Large intestine (tissue), 3 donors: Measurements from ENCODE around the gene RB1. TPM values are rescaled to one million over a fixed set of nuclear protein-coding genes. Genes with fewer than 3 reads are reported as not detected.

ENCODE experiments used
- DNase-seq, 2 donors: peaks; one replicate each; pipeline versions ENCODE4 v3.0.0 to v3.0.0-alpha.2; 2013
- H3K27ac ChIP-seq: one replicate; pipeline ENCODE4 v1.5.1; 2013; ENCODE audit warnings: low read length
- H3K27me3 ChIP-seq: 2 replicates; pipeline ENCODE4 v1.6.1; 2013; ENCODE audit warnings: low read length; ENCODE audit not compliant: control insufficient read depth, insufficient read depth
- H3K36me3 ChIP-seq: 2 replicates; pipeline ENCODE4 v1.6.1; 2013; ENCODE audit warnings: low read length; ENCODE audit not compliant: control insufficient read depth, insufficient read depth
- H3K4me1 ChIP-seq: one replicate; pipeline ENCODE4 v1.6.1; 2013; ENCODE audit warnings: low read length; ENCODE audit not compliant: control insufficient read depth, insufficient read depth
- H3K4me3 ChIP-seq: one replicate; pipeline ENCODE4 v1.5.1; 2013; ENCODE audit warnings: low read length
- H3K9me3 ChIP-seq: one replicate; pipeline ENCODE4 v1.6.1; 2013; ENCODE audit warnings: mild to moderate bottlenecking, low read depth, low read length, moderate library complexity; ENCODE audit not compliant: control insufficient read depth
- WGBS: methylation state at CpG from one replicate; pipeline ENCODE4 v1.1.5; 2013; ENCODE audit warnings: low lambda C conversion rate; ENCODE audit not compliant: insufficient coverage; 5-methylcytosine and 5-hydroxymethylcytosine counted together
- polyA plus RNA-seq: library from polyadenylated mRNA; unstranded; fragments of 120-200 nt; gene quantifications from one replicate; pipeline ENCODE4 v1.2.1, GENCODE V29; 2013

RB1 gene
- polyA plus RNA-seq, 1 donor = 34.8 TPM

DNA sequence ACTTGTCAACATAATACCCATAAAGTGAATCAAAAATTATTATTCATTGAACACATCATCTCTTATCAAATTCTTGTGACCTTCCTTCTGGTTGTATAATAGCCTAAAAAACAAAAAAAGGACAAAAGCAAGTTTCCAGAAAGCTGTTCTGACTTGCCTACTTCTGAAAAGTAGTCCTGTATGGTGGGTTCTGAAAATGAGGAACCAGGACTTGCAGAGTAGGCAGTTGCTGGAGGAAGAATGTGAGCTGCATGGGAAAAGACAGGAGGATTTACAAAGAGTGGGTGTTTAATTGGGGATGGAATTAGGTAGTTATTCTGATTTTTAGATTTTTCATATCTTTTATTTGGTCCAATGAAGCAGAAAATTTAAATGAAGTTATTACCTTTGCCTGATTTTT is 172.7 kb downstream of the RB1 start:
- DNase-seq = no peak
- Histone ChIP-seq H3K4me3 (no peak overlapping the region), H3K27ac (no peak overlapping the region), H3K9me3 (no peaks in the 10 kb centered on the region), H3K4me1 (no peaks in the 10 kb centered on the region), H3K36me3 (peaks cover 6% of the 10 kb centered on the region), H3K27me3 (no peaks in the 10 kb centered on the region)

DNA sequence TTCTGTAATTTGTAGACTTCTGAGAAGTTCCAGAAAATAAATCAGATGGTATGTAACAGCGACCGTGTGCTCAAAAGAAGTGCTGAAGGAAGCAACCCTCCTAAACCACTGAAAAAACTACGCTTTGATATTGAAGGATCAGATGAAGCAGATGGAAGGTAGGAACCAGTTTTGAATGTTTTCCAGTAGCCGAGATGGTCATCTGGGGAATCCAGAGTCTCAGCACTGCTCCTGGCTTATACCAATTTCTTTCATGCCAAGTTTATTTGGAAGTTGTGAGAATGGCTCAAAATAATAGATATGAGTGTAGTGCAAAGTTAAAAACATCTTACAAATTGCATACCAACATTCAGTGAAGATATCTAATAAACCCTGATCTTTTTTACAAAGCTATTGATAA is 173.1 kb downstream of the RB1 start:
- no peaks in the 10 kb centered on the region for H3K4me1 ChIP-seq
- H3K4me3 ChIP-seq = no peak overlapping the region
- no peaks in the 10 kb centered on the region for H3K27me3 ChIP-seq
- H3K9me3 ChIP-seq = no peaks in the 10 kb centered on the region
- 63% methylated on average over 3 of the region's 4 CpGs for WGBS
- DNase-seq = no peak
- H3K27ac ChIP-seq = no peak overlapping the region
- peaks cover 6% of the 10 kb centered on the region for H3K36me3 ChIP-seq

DNA sequence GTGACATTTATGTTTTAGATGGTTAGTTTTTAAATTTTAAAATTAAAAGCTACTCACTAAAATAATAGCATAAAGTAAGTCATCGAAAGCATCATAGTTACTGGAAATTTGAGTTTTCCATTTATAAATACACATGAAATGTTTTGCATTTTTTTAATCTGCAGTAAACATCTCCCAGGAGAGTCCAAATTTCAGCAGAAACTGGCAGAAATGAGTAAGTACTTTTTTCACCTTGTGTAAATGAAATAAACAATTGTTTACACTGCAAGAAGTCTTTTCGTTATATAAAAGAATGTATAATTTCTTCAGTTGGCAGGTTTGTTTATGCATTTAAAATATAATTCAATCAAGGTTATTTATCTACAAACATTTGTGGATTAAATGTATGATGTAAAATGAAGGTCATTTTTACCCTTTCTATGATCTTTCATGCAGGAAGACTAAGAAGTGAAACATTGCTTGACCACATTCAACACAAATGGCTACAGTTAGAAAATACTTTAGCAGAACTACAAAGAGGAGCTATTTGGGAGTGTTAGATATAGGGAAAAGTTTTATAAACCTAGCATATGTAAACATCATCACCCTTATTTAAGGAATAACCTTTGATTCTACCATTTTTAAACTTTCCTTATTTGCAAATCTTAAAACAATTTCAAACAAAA is 173.8 kb downstream of the RB1 start:
- Histone ChIP-seq H3K36me3 (peaks cover 6% of the 10 kb centered on the region), H3K9me3 (no peaks in the 10 kb centered on the region), H3K27me3 (no peaks in the 10 kb centered on the region), H3K4me1 (no peaks in the 10 kb centered on the region), H3K4me3 (no peak overlapping the region), H3K27ac (no peak overlapping the region)
- no peak for DNase-seq
- WGBS = 90% methylated on average over 2 of the region's 2 CpGs

DNA sequence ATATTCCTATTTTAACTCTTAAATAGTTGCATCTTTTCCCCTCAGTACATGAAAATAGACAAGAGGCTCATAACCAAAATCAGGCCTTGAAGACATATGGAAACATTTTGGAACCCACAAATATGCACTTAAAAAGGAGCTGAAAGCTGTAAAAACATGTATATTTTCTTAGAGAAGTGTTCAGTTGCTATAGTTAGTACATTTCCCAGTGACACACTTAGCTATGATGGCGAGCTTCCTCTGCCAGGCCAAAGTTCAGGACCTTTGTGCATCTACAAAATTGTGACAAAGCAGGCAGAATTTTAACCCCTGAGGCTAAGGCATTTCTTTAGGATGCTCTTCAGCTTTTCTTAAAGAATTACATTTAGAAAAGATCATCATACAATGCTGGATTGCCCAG is 174.8 kb downstream of the RB1 start:
- DNase-seq = no peak

DNA sequence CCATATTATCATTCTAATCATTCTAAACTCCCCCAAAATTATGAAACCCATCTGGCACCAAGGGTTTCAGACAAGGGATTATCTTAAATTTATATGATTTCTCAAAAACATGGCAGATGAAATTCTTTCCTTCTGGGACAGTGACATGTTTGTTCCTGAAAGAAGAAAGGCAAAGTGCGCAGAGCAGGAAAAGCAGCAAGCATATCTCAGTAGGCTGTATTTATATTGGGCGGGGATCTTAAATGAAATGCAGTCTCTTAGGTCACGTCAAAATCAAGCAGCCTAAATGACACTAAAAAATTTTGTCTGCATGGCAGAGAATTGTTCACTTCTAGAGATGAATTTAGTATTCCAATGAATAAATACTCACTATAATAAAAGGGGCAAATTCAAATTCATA is 180.0 kb downstream of the RB1 start:
- no CpG with 5 or more reads among the region's 3 CpGs for WGBS
- no peak overlapping the region for H3K4me3 ChIP-seq
- no peaks in the 10 kb centered on the region for H3K4me1 ChIP-seq
- H3K36me3 ChIP-seq = peaks cover 4% of the 10 kb centered on the region
- no peak overlapping the region for H3K27ac ChIP-seq
- no peaks in the 10 kb centered on the region for H3K27me3 ChIP-seq
- H3K9me3 ChIP-seq = no peaks in the 10 kb centered on the region
- DNase-seq = no peak

More for the DNA sequence above, 174.8 kb downstream of the RB1 start:
- no CpG with 5 or more reads among the region's 1 CpG for WGBS
- H3K4me3 ChIP-seq = no peak overlapping the region
- no peaks in the 10 kb centered on the region for H3K9me3 ChIP-seq
- H3K27me3 ChIP-seq = no peaks in the 10 kb centered on the region
- no peaks in the 10 kb centered on the region for H3K4me1 ChIP-seq
- H3K36me3 ChIP-seq = peaks cover 6% of the 10 kb centered on the region
- no peak overlapping the region for H3K27ac ChIP-seq

DNA sequence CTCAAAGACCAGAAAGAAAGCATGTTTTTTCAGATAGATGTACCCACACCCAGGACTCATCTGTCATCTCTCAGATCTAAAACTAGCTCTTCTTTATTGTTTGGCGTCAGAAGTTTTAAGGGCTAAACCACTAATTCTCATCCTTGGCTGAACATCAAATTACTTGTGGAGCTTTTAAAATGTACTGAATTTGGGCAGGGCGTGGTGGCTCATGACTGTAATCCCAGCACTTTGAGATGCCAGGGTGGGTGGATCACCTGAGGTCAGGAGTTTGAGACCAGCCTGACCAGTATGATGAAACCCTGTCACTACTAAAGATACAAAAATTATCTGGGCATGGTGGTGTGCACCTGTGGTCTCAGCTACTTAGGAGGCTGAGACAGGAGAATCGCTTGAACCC is 181.9 kb downstream of the RB1 start:
- Histone ChIP-seq H3K36me3 (peaks cover 10% of the 10 kb centered on the region), H3K4me1 (no peaks in the 10 kb centered on the region), H3K27ac (no peak overlapping the region), H3K27me3 (no peaks in the 10 kb centered on the region), H3K4me3 (no peak overlapping the region), H3K9me3 (no peaks in the 10 kb centered on the region)
- no peak for DNase-seq
- 86% methylated on average over 1 of the region's 3 CpGs for WGBS

DNA sequence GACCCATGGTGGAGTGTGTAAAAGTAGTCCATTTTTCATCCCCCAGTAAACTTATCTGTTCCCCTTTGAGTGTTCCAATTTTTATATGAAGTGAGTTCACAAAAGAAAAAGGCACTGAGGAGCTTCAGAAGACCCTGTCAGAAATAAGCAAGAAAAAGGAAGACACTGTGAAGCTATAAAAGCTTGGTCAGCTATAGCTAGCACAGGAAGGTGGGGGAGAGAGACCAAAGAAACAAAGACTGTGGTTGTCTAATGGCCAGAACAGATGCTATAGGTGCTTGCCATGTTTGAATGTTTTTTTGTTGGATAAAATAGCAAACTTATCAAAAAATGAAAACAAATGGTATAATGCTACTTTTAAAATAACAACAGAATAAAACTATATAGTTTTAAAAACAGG is 182.8 kb downstream of the RB1 start:
- H3K36me3 ChIP-seq = peaks cover 10% of the 10 kb centered on the region
- no peak overlapping the region for H3K27ac ChIP-seq
- H3K27me3 ChIP-seq = no peaks in the 10 kb centered on the region
- H3K9me3 ChIP-seq = no peaks in the 10 kb centered on the region
- H3K4me1 ChIP-seq = no peaks in the 10 kb centered on the region
- no peak overlapping the region for H3K4me3 ChIP-seq
- no peak for DNase-seq

DNA sequence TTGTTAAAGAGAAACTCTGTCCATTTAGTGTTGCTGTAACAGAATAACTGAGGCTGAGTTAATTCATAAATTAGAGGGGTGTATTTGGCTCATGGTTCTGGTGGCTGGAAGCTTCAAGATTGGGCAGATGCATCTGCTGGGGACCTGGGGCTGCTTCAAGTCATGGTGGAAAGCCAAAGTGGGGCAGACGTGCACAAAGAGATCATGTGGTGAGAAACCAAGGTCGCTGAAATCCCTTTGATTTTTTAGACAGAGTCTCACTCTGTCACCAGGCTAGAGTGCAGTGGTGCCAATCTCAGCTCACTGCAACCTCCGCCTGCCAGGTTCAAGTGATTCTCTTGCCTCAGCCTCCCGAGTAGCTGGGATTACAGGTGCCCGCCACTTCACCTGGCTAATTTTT is 183.3 kb downstream of the RB1 start:
- WGBS = no CpG with 5 or more reads among the region's 5 CpGs
- DNase-seq = no peak

DNA sequence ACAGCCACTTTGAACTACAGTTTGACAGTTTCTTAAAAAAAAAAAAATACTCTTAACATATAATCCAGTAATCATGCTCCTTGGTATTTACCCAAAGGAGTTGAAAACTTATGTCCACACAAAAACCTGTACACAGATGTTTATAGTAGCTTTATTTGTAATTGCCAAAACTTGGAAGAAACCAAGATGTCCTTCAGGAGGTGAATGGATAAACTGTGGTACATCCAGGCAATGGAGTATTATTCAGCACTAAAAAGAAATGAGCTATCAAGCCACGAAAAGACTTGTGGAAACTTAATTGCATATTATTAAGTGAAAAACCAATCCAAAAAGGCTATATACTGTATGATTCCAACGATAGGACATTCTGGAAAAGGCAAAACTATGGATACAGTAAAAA is 184.4 kb downstream of the RB1 start:
- Histone ChIP-seq H3K36me3 (peaks cover 10% of the 10 kb centered on the region), H3K4me3 (no peak overlapping the region), H3K27me3 (no peaks in the 10 kb centered on the region), H3K4me1 (no peaks in the 10 kb centered on the region), H3K9me3 (no peaks in the 10 kb centered on the region), H3K27ac (no peak overlapping the region)
- 100% methylated on average over 2 of the region's 2 CpGs for WGBS
- no peak for DNase-seq

More for the DNA sequence above, 183.3 kb downstream of the RB1 start:
- H3K27me3 ChIP-seq = no peaks in the 10 kb centered on the region
- H3K9me3 ChIP-seq = no peaks in the 10 kb centered on the region
- H3K4me3 ChIP-seq = no peak overlapping the region
- H3K27ac ChIP-seq = no peak overlapping the region
- H3K4me1 ChIP-seq = no peaks in the 10 kb centered on the region
- H3K36me3 ChIP-seq = peaks cover 10% of the 10 kb centered on the region

DNA sequence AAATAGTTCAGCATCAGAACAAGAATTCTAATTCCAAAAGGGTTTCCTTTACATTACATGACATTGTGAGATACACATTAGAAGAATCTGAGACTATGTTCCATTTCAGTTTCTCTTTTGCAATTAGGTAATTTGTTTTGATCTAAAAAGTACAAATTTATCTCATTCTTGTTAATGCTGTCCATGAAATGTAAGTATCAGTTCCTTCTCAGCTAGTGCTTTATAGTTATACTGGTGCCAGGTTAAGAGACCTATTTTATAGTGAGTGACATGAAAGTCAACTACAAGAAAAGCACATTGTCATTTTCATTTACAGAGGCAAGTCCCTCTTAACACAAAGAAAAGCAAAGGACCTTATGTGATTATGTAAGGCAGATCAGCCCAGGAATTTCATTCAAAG is 185.4 kb downstream of the RB1 start:
- Histone ChIP-seq H3K36me3 (peaks cover 10% of the 10 kb centered on the region), H3K27ac (no peak overlapping the region), H3K4me3 (no peak overlapping the region), H3K9me3 (no peaks in the 10 kb centered on the region), H3K4me1 (no peaks in the 10 kb centered on the region), H3K27me3 (no peaks in the 10 kb centered on the region)
- no peak for DNase-seq

DNA sequence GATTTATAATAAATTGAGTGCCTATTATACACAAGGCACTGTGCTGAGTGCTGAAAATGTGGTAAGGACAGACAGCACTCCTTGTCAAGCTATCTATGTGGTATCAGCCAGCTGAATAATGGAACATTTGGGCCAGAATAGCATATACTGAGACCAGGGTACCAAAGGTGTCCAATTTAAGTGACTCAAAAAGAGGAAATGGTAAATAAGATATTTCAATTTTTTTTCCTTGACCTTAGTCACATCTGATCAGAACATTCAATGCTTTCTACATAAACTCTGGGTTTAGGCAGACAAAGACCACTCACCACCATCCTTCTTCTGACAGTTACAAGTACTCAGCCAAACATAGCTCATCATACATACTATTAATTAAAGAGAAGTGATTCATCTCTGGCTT is 186.1 kb downstream of the RB1 start:
- DNase-seq = no peak
- H3K27ac ChIP-seq = no peak overlapping the region
- no peaks in the 10 kb centered on the region for H3K4me1 ChIP-seq
- H3K27me3 ChIP-seq = no peaks in the 10 kb centered on the region
- no peaks in the 10 kb centered on the region for H3K9me3 ChIP-seq
- H3K4me3 ChIP-seq = no peak overlapping the region
- H3K36me3 ChIP-seq = peaks cover 10% of the 10 kb centered on the region
